Tibial artery (tissue), 4 donors: ENCODE results near the gene RPS18.

Experiments used
- DNase-seq, 2 donors: peaks; one replicate each; pipeline ENCODE4 v3.0.0-alpha.2; 2019
- H3K27ac ChIP-seq, 2 donors: fragments of 200-600 bp; sonication (generic) in 1 of 2; 1 replicate in 1 of 2; 2 replicates in 1 of 2; pipeline ENCODE4 v1.5.1; 2018 to 2019; ENCODE audit warnings: mild to moderate bottlenecking in 1 of 2
- H3K27me3 ChIP-seq, 2 donors: fragments of 200-600 bp; sonication (generic) in 1 of 2; one replicate each; pipeline versions ENCODE4 v1.5.1 to v1.6.0; 2016 to 2019
- H3K36me3 ChIP-seq, 3 donors: fragments of 200-600 bp; sonication (generic) in 2 of 3; one replicate each; pipeline ENCODE4 v1.5.1; 2016 to 2019; ENCODE audit warnings: mild to moderate bottlenecking in 2 of 3
- H3K4me1 ChIP-seq, 4 donors: fragments of 200-600 bp; sonication (generic) in 2 of 4; 1 replicate in 3 of 4; 2 replicates in 1 of 4; pipeline ENCODE4 v1.5.1; 2016 to 2019
- H3K4me3 ChIP-seq, 2 donors: fragments of 200-600 bp; sonication (generic) in 1 of 2; 1 replicate in 1 of 2; 2 replicates in 1 of 2; pipeline ENCODE4 v1.5.1; 2018 to 2019; ENCODE audit warnings: mild to moderate bottlenecking in 2 of 2
- H3K9me3 ChIP-seq, 3 donors: fragments of 200-600 bp; sonication (generic) in 1 of 3; one replicate each; pipeline ENCODE4 v1.5.1; 2016 to 2019
- CTCF ChIP-seq, 2 experiments: fragments of 200-600 bp in 1 of 2; fragments of 450-650 bp in 1 of 2; IDR thresholded peaks; one replicate each; pipeline ENCODE4 v1.5.1; 2017 to 2019; ENCODE audit warnings: antibody characterized with exemption in 2 of 2, mild to moderate bottlenecking in 1 of 2, moderate library complexity in 1 of 2
- intact Hi-C: fragments of 100-400 bp; cut with DNase I; formaldehyde crosslinking; loops from one replicate; pipeline ENCODE4 v1.15.0; 2023; ENCODE audit warnings: low total_unique reads

Gene RPS18

GRCh38 chr6:33320315-33321181, 48.7 kb downstream of the RPS18 start:
- peak overlapping the region in 1 of 2 donors; percentile 64 for H3K4me3 ChIP-seq

GRCh38 chr6:33321227-33321626, 49.4 kb downstream of the RPS18 start:
- H3K36me3 ChIP-seq, result peaks cover 14 to 33% (median 27%) of the 10 kb centered on the region in 3 donors
- intact Hi-C loops, result no loop called here
- H3K27me3 ChIP-seq, result no peaks in the 10 kb centered on the region
- H3K9me3 ChIP-seq, result no peaks in the 10 kb centered on the region
- peaks cover 0 to 58% (median 53%) of the 10 kb centered on the region in 4 donors for H3K4me1 ChIP-seq
- H3K4me3 ChIP-seq, result peak overlapping the region in 1 of 2 donors; percentile 64
- TF ChIP-seq CTCF (IDR thresholded peaks at IDR 0.05), result no peak
- peak overlapping the region; percentile 83 to 94 for H3K27ac ChIP-seq
- DNase-seq, result no peak

More at GRCh38 chr6:33320315-33321181, 48.7 kb downstream of the RPS18 start:
- Histone ChIP-seq H3K27me3 (no peaks in the 10 kb centered on the region), H3K9me3 (no peaks in the 10 kb centered on the region), H3K36me3 (peaks cover 14 to 40% (median 27%) of the 10 kb centered on the region in 3 donors), H3K4me1 (peaks cover 0 to 59% (median 56%) of the 10 kb centered on the region in 4 donors), H3K27ac (peak overlapping the region; percentile 15 to 94)
- TF ChIP-seq CTCF (IDR thresholded peaks at IDR 0.05), result no peak
- DNase-seq, result peak; percentile 69 to 80
- intact Hi-C loops, result no loop called here

- no peak for DNase-seq
- no peak for TF ChIP-seq CTCF (IDR thresholded peaks at IDR 0.05)
- peak overlapping the region; percentile 64 to 93 for H3K4me3 ChIP-seq
- no peaks in the 10 kb centered on the region for H3K27me3 ChIP-seq
- peak overlapping the region; percentile 83 to 94 for H3K27ac ChIP-seq
- peaks cover 0 to 45% (median 40%) of the 10 kb centered on the region in 4 donors for H3K4me1 ChIP-seq
- H3K9me3 ChIP-seq, result no peaks in the 10 kb centered on the region
- intact Hi-C loops, result no loop called here
- peaks cover 14 to 26% (median 26%) of the 10 kb centered on the region in 3 donors for H3K36me3 ChIP-seq
Observed at GRCh38 chr6:33323623-33323948, 51.7 kb downstream of the RPS18 start.

GRCh38 chr6:33324125-33324524, 52.2 kb downstream of the RPS18 start:
- H3K9me3 ChIP-seq, result no peaks in the 10 kb centered on the region
- DNase-seq, result no peak
- H3K4me3 ChIP-seq, result peak overlapping the region; percentile 64 to 93
- TF ChIP-seq CTCF (IDR thresholded peaks at IDR 0.05), result no peak
- intact Hi-C loops, result no loop called here
- H3K27me3 ChIP-seq, result no peaks in the 10 kb centered on the region
- H3K4me1 ChIP-seq, result peaks cover 0 to 39% (median 36%) of the 10 kb centered on the region in 4 donors
- H3K27ac ChIP-seq, result peak overlapping the region in 1 of 2 donors; percentile 94
- peaks cover 10 to 21% (median 20%) of the 10 kb centered on the region in 3 donors for H3K36me3 ChIP-seq
